ENCODE data around the gene TTC23. TPM values are rescaled to one million over a fixed set of nuclear protein-coding genes. Genes with fewer than 3 reads are reported as not detected.

Gene TTC23
- total RNA-seq, 1 donor from 2014 or later = 12.1 TPM

DNA sequence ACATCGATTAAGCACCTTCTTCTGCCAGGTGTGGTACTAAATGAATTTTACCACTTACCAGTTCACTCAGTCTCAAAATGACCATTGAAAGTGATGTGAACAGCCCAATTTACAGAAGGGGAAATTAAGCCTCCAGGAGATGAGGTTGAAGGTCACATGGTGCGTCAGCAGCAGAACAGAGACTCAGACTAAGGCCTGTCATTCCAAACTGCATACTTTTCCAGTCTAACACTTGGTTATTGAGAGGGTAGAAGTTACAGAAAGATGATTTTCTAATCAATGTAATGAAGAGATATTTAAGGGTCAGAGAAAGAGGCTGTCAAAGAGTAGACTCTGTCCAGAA lies 68.4 kb downstream of the TTC23 start:
- H3K4me3 ChIP-seq (ENCODE audit: low read depth, low read length) = no peak overlapping the region
- no peak for DNase-seq (ENCODE audit: low read depth)
- no peak for TF ChIP-seq CTCF (conservative IDR thresholded peaks at IDR 0.05; ENCODE audit: low read depth, low read length)

DNA sequence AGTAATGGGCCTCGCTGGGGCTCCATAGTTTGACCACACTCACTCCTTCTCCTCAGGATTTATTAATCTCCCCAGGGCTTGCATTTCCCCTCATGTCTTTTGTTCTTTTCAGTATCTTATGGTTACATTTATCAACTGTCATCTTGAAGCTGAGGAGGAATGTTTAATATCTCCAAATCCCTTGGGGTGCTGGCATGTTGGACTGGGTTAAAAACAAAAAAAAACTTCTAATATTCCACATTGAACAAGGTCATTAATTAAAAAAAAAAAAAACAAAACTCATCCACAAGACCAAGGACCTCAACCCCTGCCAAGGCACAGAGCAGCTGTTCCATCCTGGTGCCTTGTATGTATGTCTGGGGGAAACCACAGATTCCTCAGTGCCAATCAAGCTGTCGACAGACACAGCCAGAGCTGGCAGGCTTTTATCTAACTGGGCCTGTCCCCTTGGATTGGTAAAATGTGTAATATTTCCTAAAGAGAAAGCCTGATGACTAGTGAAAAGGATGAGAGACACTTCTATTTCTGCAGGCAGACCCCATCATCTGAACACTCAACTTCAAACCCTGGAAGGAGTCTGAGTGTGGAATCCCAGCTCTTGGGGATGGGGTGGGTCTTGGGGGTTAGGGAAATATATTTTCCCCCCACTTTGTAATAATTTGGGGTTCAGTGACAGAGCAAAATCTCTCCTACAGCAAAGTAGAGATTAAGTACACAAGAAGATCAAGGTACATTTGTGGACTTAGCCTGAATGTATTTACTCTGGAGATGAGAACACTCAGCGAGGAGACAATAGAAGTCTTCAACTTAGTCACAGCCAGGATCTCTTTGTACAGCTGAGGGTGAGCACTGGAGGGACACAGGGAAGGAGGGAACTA lies 69.1 kb downstream of the TTC23 start:
- TF ChIP-seq CTCF (conservative IDR thresholded peaks at IDR 0.05; ENCODE audit: low read depth, low read length) = no peak

GRCh38 chr15:99177679-99178078 lies 71.7 kb downstream of the TTC23 start:
- TF ChIP-seq CTCF (conservative IDR thresholded peaks at IDR 0.05; ENCODE audit: low read depth, low read length) = no peak
- DNase-seq (ENCODE audit: low read depth) = no peak
- H3K4me3 ChIP-seq (ENCODE audit: low read depth, low read length) = no peak overlapping the region

More for the DNA sequence above, 69.1 kb downstream of the TTC23 start:
- no peak for DNase-seq (ENCODE audit: low read depth)
- H3K4me3 ChIP-seq (ENCODE audit: low read depth, low read length) = no peak overlapping the region

DNA sequence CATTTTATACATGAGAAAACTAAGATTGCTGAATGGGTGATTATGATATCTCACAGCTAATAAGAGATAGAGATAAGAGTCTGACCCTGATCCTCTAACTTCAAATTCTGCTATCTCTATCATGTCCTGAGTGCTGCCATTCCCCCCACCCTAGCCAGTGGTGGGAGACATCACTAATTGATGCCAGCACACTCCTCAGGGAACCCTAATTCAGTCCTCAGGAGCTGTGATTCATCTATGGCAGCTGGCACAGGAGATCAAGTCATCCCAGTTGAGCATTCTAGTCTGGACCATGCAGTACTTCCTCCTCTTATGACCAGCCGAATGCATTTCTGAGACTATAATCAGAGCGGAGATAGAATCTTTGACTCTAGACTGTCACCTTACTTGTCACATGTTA lies 72.6 kb downstream of the TTC23 start:
- TF ChIP-seq CTCF (conservative IDR thresholded peaks at IDR 0.05; ENCODE audit: low read depth, low read length) = no peak
- H3K4me3 ChIP-seq (ENCODE audit: low read depth, low read length) = no peak overlapping the region
- no peak for DNase-seq (ENCODE audit: low read depth)

- H3K4me3 ChIP-seq (ENCODE audit: low read depth, low read length) = no peak overlapping the region
- no peak for DNase-seq (ENCODE audit: low read depth)
- no peak for TF ChIP-seq CTCF (conservative IDR thresholded peaks at IDR 0.05; ENCODE audit: low read depth, low read length)
Observed at GRCh38 chr15:99174567-99175395, 74.6 kb downstream of the TTC23 start.

GRCh38 chr15:99172989-99173388 lies 76.4 kb downstream of the TTC23 start:
- no peak overlapping the region for H3K4me3 ChIP-seq (ENCODE audit: low read depth, low read length)
- no peak for DNase-seq (ENCODE audit: low read depth)
- TF ChIP-seq CTCF (conservative IDR thresholded peaks at IDR 0.05; ENCODE audit: low read depth, low read length) = no peak
